GM23248 (cell line): Measurements from ENCODE around the gene ASB17.

Experiments
- EZH2 ChIP-seq: fragments of 200-600 bp; sonication (generic); IDR thresholded peaks from 2 replicates; pipeline ENCODE4 v1.6.1; 2018; ENCODE audit warnings: antibody characterized with exemption, mild to moderate bottlenecking; ENCODE audit not compliant: insufficient read depth, poor library complexity, severe bottlenecking
- EZH2phosphoT487 ChIP-seq: fragments of 200-600 bp; sonication (generic); IDR thresholded peaks from 2 replicates; pipeline ENCODE4 v1.6.1; 2018; ENCODE audit warnings: antibody characterized with exemption, moderate library complexity, mild to moderate bottlenecking, low read depth; ENCODE audit not compliant: insufficient read depth

DNA sequence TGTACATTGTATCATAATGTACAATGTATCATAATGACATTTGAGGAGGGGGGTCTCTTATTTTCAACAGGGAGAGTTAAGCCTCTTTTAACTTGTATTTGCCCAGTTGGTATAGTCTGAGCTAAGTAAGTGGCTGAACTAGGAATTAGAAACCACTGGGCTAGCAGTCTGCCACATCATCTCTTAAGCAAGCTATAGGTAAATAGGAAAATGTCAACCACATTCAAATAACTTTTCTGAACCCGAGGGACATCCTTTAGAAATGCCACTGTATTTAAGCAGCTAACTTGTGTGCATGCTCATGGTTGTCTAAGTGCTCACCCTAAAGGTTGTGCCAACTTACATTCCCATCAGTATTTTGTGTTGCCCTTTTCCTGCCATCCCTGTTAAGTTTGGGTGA lies 35.5 kb upstream of the ASB17 start:
- no peak for TF ChIP-seq EZH2
- TF ChIP-seq EZH2phosphoT487: no peak
